ENCODE data around the gene HEYL. TPM values are rescaled to one million over a fixed set of nuclear protein-coding genes. Genes with fewer than 3 reads are reported as not detected.

HEYL gene
- total RNA-seq, 1 experiment from 2014 or later, result 3.4 TPM

- peaks cover 3% of the 10 kb centered on the region for H3K27me3 Mint-ChIP-seq (ENCODE audit: insufficient read depth, unreplicated experiment)
- H3K27ac Mint-ChIP-seq (ENCODE audit: unreplicated experiment), result no peak overlapping the region
- H3K4me1 Mint-ChIP-seq (ENCODE audit: low read depth, unreplicated experiment), result no peaks in the 10 kb centered on the region
- H3K9me3 ChIP-seq, result no peaks in the 10 kb centered on the region
- no peak overlapping the region for H3K4me3 Mint-ChIP-seq (ENCODE audit: unreplicated experiment)
- CTCF ChIA-PET, result interaction anchor here (0.6 kb wide), 2 partner anchors 36 to 129 kb away, joined by 4 to 5 read pairs; no protein-coding TSS in a partner anchor
- no peaks in the 10 kb centered on the region for H3K36me3 Mint-ChIP-seq (ENCODE audit: insufficient read depth, unreplicated experiment)
- no peaks in the 10 kb centered on the region for H3K4me1 ChIP-seq
- H3K4me3 ChIP-seq (ENCODE audit: low read depth, low read length), result no peak overlapping the region
- no peak for TF ChIP-seq CTCF (IDR thresholded peaks at IDR 0.05; ENCODE audit: insufficient read depth in 1 of 2, low read depth in 1 of 2, low read length in 1 of 2, severe bottlenecking in 1 of 2, unreplicated experiment in 1 of 2)
- intact Hi-C loops (cut with micrococcal nuclease; ENCODE audit: unreplicated experiment), result no loop called here
- H3K27me3 ChIP-seq (replicated peaks; ENCODE audit: control insufficient read depth, insufficient read depth, low read length), result no peaks in the 10 kb centered on the region
- H3K36me3 ChIP-seq (ENCODE audit: control insufficient read depth, insufficient read depth, low read length), result no peaks in the 10 kb centered on the region
- no peaks in the 10 kb centered on the region for H3K9me3 Mint-ChIP-seq (ENCODE audit: unreplicated experiment)
- BruUV-seq (replicated peaks), result no TSS peak
- no peak for DNase-seq
- POLR2A ChIA-PET, result no interaction called here
These were observed 16.3 kb upstream of the HEYL start for GRCh38 chr1:39655578-39656268.

- no peak overlapping the region for H3K4me3 Mint-ChIP-seq (ENCODE audit: unreplicated experiment)
- no peak overlapping the region for H3K27ac Mint-ChIP-seq (ENCODE audit: unreplicated experiment)
- H3K27me3 ChIP-seq (replicated peaks; ENCODE audit: control insufficient read depth, insufficient read depth, low read length), result no peaks in the 10 kb centered on the region
- ChIA-PET POLR2A (no interaction called here), CTCF (interaction anchor here (2.1 kb wide), 1 partner anchor 48 kb away, joined by 19 read pairs; no protein-coding TSS in a partner anchor)
- no TSS peak for BruUV-seq (replicated peaks)
- intact Hi-C loops (cut with micrococcal nuclease; ENCODE audit: unreplicated experiment), result no loop called here
- no peak overlapping the region for H3K4me3 ChIP-seq (ENCODE audit: low read depth, low read length)
- H3K9me3 Mint-ChIP-seq (ENCODE audit: unreplicated experiment), result no peaks in the 10 kb centered on the region
- no peaks in the 10 kb centered on the region for H3K36me3 ChIP-seq (ENCODE audit: control insufficient read depth, insufficient read depth, low read length)
- no peaks in the 10 kb centered on the region for H3K4me1 Mint-ChIP-seq (ENCODE audit: low read depth, unreplicated experiment)
- no peak for DNase-seq
- no peaks in the 10 kb centered on the region for H3K9me3 ChIP-seq
- H3K36me3 Mint-ChIP-seq (ENCODE audit: insufficient read depth, unreplicated experiment), result no peaks in the 10 kb centered on the region
- peaks cover 3% of the 10 kb centered on the region for H3K27me3 Mint-ChIP-seq (ENCODE audit: insufficient read depth, unreplicated experiment)
- TF ChIP-seq CTCF (IDR thresholded peaks at IDR 0.05; ENCODE audit: insufficient read depth in 1 of 2, low read depth in 1 of 2, low read length in 1 of 2, severe bottlenecking in 1 of 2, unreplicated experiment in 1 of 2), result no peak
- H3K4me1 ChIP-seq, result no peaks in the 10 kb centered on the region
These were observed 14.8 kb upstream of the HEYL start for GRCh38 chr1:39654291-39654690.

GRCh38 chr1:39653546-39654031 is 14.1 kb upstream of the HEYL start:
- peak; percentile 71 to 73 for TF ChIP-seq CTCF (IDR thresholded peaks at IDR 0.05; ENCODE audit: insufficient read depth in 1 of 2, low read depth in 1 of 2, low read length in 1 of 2, severe bottlenecking in 1 of 2, unreplicated experiment in 1 of 2)
- H3K27me3 ChIP-seq (replicated peaks; ENCODE audit: control insufficient read depth, insufficient read depth, low read length), result no peaks in the 10 kb centered on the region
- peak; percentile 67 to 68 for DNase-seq
- H3K9me3 ChIP-seq, result no peaks in the 10 kb centered on the region
- BruUV-seq (replicated peaks), result no TSS peak
- no peaks in the 10 kb centered on the region for H3K36me3 Mint-ChIP-seq (ENCODE audit: insufficient read depth, unreplicated experiment)
- no peak overlapping the region for H3K4me3 ChIP-seq (ENCODE audit: low read depth, low read length)
- H3K4me1 Mint-ChIP-seq (ENCODE audit: low read depth, unreplicated experiment), result no peaks in the 10 kb centered on the region
- no peak overlapping the region for H3K4me3 Mint-ChIP-seq (ENCODE audit: unreplicated experiment)
- H3K9me3 Mint-ChIP-seq (ENCODE audit: unreplicated experiment), result no peaks in the 10 kb centered on the region
- H3K27ac Mint-ChIP-seq (ENCODE audit: unreplicated experiment), result no peak overlapping the region
- peaks cover 3% of the 10 kb centered on the region for H3K27me3 Mint-ChIP-seq (ENCODE audit: insufficient read depth, unreplicated experiment)
- no peaks in the 10 kb centered on the region for H3K36me3 ChIP-seq (ENCODE audit: control insufficient read depth, insufficient read depth, low read length)
- H3K4me1 ChIP-seq, result no peaks in the 10 kb centered on the region
- intact Hi-C loops (cut with micrococcal nuclease; ENCODE audit: unreplicated experiment), result loop anchor here (1.0 kb wide), 1 partner anchor 47 kb away; no protein-coding TSS in a partner anchor
- POLR2A ChIA-PET, result no interaction called here
- CTCF ChIA-PET, result interaction anchor here (1.0 to 2.1 kb wide), 2 partner anchors 14 to 47 kb away, joined by 6 to 19 read pairs; partner anchors contain the start of gene HEYL
